Stimulated activated CD4-positive, alpha-beta T cell treated with anti-CD3 and anti-CD28 coated beads, Interleukin-15, amount 100 ng/mL, for 24 hours (primary cell): ENCODE measurements around the gene FMNL2.

ENCODE experiments used
- DNase-seq: peaks from one replicate; pipeline ENCODE4 v3.0.0-alpha.2; 2020

FMNL2 gene

DNA sequence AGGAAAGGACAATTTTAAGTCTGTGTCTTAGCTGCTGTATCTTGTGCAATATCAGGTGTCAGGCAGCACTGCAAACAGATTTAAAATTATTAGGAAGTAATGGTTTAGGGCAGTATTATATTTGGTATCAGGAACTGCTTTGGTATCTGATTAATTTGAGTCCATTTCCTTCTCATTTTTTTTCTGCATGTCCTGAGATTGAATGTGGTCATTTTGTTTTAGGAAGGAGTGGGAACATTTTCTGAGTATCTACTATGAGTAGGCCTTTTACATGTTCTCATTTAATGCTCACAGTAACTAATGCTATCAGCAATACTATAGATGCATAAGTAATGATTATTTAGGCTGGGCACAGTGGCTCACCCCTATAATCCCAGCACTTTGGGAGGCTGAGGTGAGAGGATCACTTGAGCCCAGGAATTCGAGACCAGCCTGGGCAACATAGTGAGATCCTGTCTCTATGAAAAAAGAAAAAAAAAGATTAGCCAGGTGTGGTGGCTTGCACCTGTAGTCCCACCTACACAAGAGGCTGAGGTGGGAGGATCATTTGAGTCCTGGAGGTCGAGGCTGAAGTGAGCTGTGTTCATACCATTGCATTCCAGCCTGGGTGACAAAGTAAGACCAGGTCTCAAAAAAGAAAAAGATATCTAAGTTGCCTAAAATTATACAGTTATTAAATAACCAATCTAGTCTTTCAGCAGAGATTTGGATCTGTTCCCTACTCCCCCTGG lies 4.7 kb downstream of the FMNL2 start:
- DNase-seq: no peak

- no peak for DNase-seq
Measured at GRCh38 chr2:152342259-152343046, 7.5 kb downstream of the FMNL2 start.

- no peak for DNase-seq
Measured at GRCh38 chr2:152343426-152343825, 8.5 kb downstream of the FMNL2 start.

DNA sequence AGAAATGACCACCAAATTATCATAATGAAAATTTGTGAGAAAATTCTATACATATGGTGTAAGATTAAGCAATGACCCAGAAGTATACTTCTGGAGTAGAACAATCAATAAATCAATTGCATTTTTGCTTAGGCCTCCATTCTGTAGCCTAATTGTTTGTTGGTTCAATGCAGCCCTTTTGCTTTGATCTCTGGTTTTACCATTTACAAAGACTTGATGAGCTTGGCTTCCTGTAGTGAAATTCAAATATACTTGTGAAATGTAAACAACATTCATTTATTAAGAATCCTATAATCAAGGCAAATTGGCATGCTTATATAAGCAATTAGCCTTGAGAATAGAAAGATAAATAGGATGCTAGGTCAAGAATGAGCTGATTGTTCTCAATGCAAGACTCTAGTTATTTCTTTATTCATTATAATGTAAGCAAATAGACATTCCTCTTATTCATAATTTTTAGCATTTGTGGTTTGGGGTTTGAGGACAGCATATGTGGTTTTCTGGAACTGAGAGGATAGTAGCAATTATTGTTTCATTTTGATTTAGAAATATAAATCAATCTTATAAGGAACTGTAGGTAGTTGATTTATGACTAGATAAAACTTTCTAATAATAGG lies 9.7 kb downstream of the FMNL2 start:
- DNase-seq: no peak

- DNase-seq: no peak
Measured at GRCh38 chr2:152347076-152347475, 12.1 kb downstream of the FMNL2 start.

DNA sequence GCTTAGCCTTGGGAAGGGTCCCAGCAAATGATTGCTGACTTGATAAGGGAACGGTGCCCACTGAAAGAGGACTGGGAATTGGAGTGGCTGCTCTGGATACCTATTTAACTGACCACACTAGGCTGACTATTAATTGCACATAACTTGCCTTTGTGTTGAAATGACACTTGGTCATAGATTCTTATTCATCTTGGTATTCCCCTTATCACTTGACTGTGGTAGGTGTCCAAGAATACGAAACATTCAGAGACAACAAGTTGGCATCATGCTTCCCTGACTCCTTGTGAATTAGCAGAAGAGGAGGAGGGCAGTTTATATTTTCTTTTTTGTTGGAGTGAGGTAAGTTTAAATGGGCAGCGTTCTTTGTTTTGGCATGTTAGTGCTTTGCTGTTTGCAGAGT lies 13.4 kb downstream of the FMNL2 start:
- DNase-seq: no peak

- no peak for DNase-seq
Measured at GRCh38 chr2:152349416-152349815, 14.4 kb downstream of the FMNL2 start.

GRCh38 chr2:152350155-152350679 lies 15.2 kb downstream of the FMNL2 start:
- no peak for DNase-seq

- DNase-seq: no peak
Measured at GRCh38 chr2:152352616-152353015, 17.6 kb downstream of the FMNL2 start.

DNA sequence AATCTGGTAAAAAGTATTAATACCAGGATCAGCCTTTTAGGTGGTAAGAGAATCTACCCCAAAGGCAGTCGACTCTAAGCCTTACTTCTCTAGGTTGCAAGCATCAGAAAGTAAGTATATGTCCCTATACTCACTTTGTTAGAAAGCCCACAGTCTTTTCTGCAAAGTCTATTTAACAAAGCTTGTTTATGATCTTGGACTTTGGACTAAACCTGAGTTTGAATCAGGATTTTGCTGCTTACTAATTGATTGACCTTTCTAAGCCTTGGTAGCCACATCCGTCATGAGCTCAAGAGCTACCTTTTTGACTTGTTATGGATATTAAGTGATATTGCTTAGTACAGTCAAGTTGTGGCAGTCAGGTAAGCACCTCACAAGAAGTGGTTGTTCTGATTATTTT lies 18.4 kb downstream of the FMNL2 start:
- no peak for DNase-seq

DNA sequence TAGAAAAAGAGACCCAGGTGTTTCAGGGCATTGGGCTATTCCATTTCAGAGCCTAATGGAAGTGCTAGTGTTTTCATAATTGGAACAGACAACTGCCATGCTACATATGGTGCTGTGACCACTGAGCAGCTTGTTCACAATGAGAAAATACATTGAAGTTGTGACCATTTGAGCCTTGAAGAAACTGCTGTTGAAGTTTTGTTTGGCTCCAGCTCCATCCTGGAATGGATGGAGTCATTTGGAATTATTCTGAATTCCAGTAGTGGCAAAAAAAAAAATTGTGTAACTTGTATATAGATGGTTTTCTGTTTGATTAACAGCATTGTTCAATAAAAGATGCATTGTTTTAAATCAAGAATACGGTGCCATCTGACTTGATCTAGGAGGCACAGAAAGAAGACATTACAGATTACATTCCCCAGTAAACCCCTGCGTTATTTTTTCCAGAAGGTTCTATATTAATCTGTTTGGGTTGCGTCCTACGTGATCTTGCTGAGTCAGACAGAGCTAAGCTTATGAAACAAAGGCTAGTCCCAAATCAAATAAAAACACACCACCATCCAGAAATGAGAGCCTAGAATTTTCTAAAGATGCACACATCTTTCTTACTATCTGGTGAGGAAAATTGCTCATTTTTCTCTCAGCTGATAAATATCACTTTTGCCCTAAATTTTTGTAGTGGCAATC lies 19.2 kb downstream of the FMNL2 start:
- DNase-seq: no peak

DNA sequence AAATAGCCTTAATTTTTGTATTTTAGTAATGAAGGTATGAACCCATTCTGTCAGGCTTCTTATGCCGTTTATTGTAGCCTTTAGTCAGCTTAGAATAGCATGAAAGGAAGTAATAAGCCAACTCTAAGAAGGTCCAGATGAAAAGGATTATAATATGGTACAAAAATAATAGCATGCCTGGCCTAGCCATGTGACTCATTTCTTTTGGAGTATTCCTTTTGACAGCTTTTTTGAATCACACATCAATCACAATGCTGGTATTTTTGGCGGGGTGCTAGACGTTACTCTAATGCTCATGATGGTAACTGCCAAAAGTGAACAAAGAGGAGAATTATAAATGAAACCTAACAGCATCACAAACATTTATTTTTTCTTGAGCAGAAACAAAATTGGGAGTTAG lies 19.9 kb downstream of the FMNL2 start:
- DNase-seq: no peak

DNA sequence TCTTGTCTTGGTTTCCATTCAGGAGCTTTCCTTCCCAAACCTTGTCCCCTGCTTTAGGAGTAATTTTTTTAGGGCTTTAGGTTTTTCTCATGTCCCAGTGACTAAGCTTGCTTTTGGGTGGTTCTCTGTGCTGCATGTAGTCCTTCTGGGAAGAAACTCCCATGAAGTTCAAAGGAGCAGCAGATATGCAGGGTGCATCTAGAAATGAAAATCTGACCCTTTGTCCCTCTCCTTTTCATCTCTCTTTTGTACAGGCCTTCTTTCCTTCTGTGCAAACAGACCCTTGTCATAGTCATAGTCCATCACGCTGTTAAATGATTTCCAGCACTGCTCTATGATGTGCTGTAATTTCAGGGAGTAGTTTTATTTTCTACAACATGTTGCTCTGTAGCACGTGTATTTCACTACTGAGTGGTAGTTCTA lies 20.4 kb downstream of the FMNL2 start:
- no peak for DNase-seq

GRCh38 chr2:152359573-152360363 lies 24.8 kb downstream of the FMNL2 start:
- no peak for DNase-seq

- DNase-seq: no peak
Measured at GRCh38 chr2:152363936-152364335, 29.0 kb downstream of the FMNL2 start.

- DNase-seq: no peak
Measured at GRCh38 chr2:152367547-152368390, 32.8 kb downstream of the FMNL2 start.

- no peak for DNase-seq
Measured at GRCh38 chr2:152369176-152369860, 34.3 kb downstream of the FMNL2 start.

DNA sequence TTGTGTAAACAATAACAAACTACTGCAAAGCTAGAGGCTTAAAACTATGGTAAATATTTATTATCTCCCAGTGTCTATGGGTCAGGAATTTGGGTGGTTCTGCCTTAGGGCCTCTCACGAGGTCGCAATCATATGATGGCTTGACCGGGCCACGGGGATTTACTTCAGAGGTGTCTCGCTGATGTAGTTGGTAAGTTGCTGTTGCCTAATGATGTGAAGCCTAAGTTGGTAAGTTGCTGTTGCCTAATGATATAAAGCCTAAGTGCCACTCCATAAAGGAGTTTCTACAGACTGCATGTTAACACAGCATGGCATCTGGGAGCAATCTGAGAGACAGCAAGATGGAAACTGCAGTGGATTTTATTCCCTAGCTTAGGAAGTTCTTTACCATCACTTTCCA lies 35.8 kb downstream of the FMNL2 start:
- no peak for DNase-seq

GRCh38 chr2:152372438-152372984 lies 37.5 kb downstream of the FMNL2 start:
- DNase-seq: no peak

GRCh38 chr2:152375174-152375573 lies 40.2 kb downstream of the FMNL2 start:
- DNase-seq: no peak
